Hematopoietic multipotent progenitor cell treated with erythropoietin and hydrocortisone succinate and interleukin-3 and kit ligand, for 4 days (in vitro differentiated cells): ENCODE measurements around the gene SRGN.
"Not testable (repeated sequence)": the region's sequence is repeated elsewhere in the genome, so short reads cannot be mapped to it uniquely, and the experiment has no call there.

Experiments used
- DNase-seq: peaks from one replicate; pipeline ENCODE4 v3.0.0-alpha.2; 2015

Gene SRGN

GRCh38 chr10:69087590-69088470 is at the start of gene SRGN:
TSS of gene SRGN (plus strand) at chr10:69088103. CDS start at chr10:69088158, 55 bp downstream.
- peak; percentile 98 for DNase-seq

- not testable (repeated sequence) for DNase-seq
Measured at GRCh38 chr10:69040904-69041303, 47.0 kb upstream of the SRGN start.

GRCh38 chr10:69042417-69042816 is 45.5 kb upstream of the SRGN start:
- DNase-seq = no peak

- DNase-seq = no peak
Measured at GRCh38 chr10:69042838-69043237, 45.1 kb upstream of the SRGN start.

GRCh38 chr10:69043931-69044531 is 43.9 kb upstream of the SRGN start:
- peak; percentile 30 for DNase-seq

GRCh38 chr10:69044546-69044945 is 43.4 kb upstream of the SRGN start:
- DNase-seq = peak; percentile 85

GRCh38 chr10:69045441-69046300 is 42.2 kb upstream of the SRGN start:
- DNase-seq = peak; percentile 93

- DNase-seq = no peak
Measured at GRCh38 chr10:69047111-69047832, 40.6 kb upstream of the SRGN start.

- peak; percentile 78 for DNase-seq
Measured at GRCh38 chr10:69048103-69048502, 39.8 kb upstream of the SRGN start.

- peak; percentile 77 for DNase-seq
Measured at GRCh38 chr10:69049566-69049961, 38.3 kb upstream of the SRGN start.

- DNase-seq = peak; percentile 61
Measured at GRCh38 chr10:69051303-69051702, 36.6 kb upstream of the SRGN start.

GRCh38 chr10:69051710-69052487 is 36.0 kb upstream of the SRGN start:
- no peak for DNase-seq

- DNase-seq = no peak
Measured at GRCh38 chr10:69052736-69053135, 35.2 kb upstream of the SRGN start.

- DNase-seq = no peak
Measured at GRCh38 chr10:69055241-69055640, 32.7 kb upstream of the SRGN start.

- no peak for DNase-seq
Measured at GRCh38 chr10:69056129-69056528, 31.8 kb upstream of the SRGN start.

GRCh38 chr10:69056536-69057260 is 31.2 kb upstream of the SRGN start:
- DNase-seq = no peak

GRCh38 chr10:69057261-69057950 is 30.5 kb upstream of the SRGN start:
- DNase-seq = peak; percentile 73

- DNase-seq = no peak
Measured at GRCh38 chr10:69057951-69058297, 30.0 kb upstream of the SRGN start.

- DNase-seq = no peak
Measured at GRCh38 chr10:69060127-69060798, 27.6 kb upstream of the SRGN start.
